IPS-11a (cell line): ENCODE data around the gene ZNF888.
A peak's percentile ranks its signal among the peaks of the same experiment; 100 is the strongest.
"Not testable (repeated sequence)": the region's sequence is repeated elsewhere in the genome, so short reads cannot be mapped to it uniquely, and the experiment has no call there.

Experiments used
- H3K4me3 ChIP-seq: one replicate; pipeline ENCODE4 v1.5.1; 2013; ENCODE audit warnings: low read depth, low read length, control low read depth

ZNF888 gene

GRCh38 chr19:52880895-52881389 lies 42.3 kb downstream of the ZNF888 start:
- H3K4me3 ChIP-seq: no peak overlapping the region

DNA sequence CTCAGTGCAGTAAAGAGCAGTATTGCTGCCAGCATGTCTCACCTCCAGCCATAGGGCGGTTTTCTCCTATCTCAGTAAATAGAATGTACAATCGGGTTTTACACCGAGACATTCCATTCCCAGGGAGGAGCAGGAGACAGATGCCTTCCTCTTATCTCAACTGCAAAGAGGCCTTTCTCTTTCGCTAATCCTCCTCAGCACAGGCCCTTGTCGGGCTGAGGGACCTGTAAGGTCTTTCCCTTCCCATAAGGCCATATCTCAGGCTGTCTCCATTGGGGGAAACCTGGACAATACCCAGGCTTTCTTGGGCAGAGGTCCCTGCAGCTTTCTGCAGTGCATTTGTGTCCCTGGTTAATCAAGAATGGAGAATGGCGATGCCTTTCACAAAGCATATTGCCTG lies 50.2 kb downstream of the ZNF888 start:
- H3K4me3 ChIP-seq: not testable (repeated sequence)

DNA sequence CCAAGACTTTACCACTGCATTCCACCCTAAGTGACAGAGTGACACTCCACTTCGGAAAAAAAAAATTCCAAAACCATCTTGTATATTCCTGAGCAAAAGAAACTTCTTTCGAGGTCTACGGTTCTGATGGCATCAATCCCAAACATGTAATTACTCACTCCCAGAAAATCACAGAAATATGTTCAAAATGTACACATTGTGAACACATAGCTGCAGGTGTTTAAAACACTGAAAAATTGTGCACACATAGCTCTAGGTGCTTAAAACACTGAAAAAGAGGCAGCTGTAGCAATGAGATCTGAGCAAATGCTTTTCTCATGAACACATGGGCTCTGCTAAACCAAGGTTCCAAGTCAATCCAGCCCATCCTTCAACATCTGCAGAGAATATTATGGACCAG lies 51.8 kb downstream of the ZNF888 start:
- H3K4me3 ChIP-seq: no peak overlapping the region

DNA sequence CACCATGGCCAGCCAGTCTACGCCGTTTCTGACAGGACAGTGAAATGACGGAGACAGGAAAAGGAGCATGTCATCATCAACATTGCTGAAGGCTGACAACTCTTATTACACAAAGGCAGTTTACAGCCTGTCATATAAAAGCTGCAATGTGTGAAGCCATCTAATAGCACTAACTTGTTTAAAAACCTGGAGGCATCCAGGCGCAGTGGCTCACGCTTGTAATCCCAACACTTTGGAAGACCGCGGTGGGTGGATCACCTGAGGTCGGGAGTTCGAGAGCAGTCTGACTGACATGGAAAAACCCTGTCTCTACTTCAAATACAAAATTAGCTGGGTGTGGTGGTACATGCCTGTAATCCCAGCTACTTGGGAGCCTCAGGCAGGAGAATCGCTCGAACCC lies 55.2 kb downstream of the ZNF888 start:
- not testable (repeated sequence) for H3K4me3 ChIP-seq

DNA sequence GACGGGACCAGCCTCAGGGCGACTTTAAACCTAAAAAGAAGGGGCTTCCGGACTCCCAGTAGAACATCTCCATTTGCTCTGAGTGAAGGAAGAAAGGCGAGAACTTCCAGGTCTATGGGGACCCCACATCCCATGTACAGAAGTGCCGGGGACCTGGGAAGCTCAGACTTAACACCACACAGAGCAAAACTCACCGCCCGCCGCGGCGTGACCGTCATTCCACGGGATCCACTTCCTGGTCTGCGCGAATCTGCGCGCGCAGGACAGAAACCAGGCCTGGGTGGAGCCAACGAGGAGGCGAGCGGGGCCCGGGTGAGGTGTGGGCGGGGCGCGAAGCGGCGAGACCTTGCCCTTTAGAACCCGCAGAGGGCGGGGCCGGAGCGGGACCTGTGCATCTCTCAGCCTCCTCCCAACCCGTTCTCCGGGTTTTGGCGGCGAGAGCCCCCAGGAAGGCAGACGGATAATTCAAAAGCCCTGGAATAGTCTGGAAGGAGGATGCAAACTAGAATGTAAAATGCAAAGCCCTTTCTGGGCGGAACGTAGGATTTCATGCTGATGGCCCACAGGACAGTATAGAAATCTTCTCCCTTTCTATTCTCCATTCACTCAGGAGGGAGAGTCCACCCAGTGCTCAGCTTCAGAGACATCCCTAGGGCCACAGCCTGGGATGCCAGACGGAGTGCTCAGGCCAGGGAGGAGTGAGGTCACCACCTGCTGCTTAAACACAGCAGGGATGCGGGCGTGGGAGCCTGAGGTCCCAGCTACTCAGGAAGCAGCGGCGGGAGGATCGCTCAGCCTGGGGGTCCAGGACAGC lies 65.6 kb downstream of the ZNF888 start, which contains the start of gene ZNF468:
ZNF468 (minus strand) TSS at position 242 of the 814 bp plus-strand sequence. CDS start 3,347 bp downstream, outside the sequence.
- peak within 1 kb of the TSS; percentile 75 for H3K4me3 ChIP-seq

GRCh38 chr19:52856540-52857377 lies 66.5 kb downstream of the ZNF888 start:
- peak overlapping the region; percentile 75 for H3K4me3 ChIP-seq
